Measurements from ENCODE around the gene FURIN.

Gene FURIN

GRCh38 chr15:90883976-90884718 lies 15.8 kb downstream of the FURIN start, which contains the start of gene FES:
Gene FES, plus strand, starts transcription at chr15:90884504. Its CDS starts 542 bp downstream, at chr15:90885046.
- Histone ChIP-seq H3K27ac (ENCODE audit: extremely low read depth, low read depth, low read length) (peak within 1 kb of the TSS; percentile 2; the same call in 1 of the 2 replicates), H3K9me3 (ENCODE audit: control insufficient read depth, insufficient read depth, low read depth, low read length) (no peaks in the 10 kb centered on the region), H3K36me3 (ENCODE audit: control insufficient read depth in 2 of 2, insufficient read depth in 1 of 2, low read length in 2 of 2) (peaks cover 4 to 39% of the 10 kb centered on the region in 2 experiments; a peak in 2 of 3 replicates), H3K4me1 (ENCODE audit: control insufficient read depth, insufficient read depth, low read length) (no peaks in the 10 kb centered on the region), H3K4me3 (ENCODE audit: low read depth, low read length) (no peak within 1 kb of the TSS)
- TF ChIP-seq TSHZ1 (tag by site-specific recombination; IDR thresholded peaks at IDR 0.05; ENCODE audit: borderline replicate concordance) (no peak), ZBTB8A (tag by site-specific recombination; IDR thresholded peaks at IDR 0.05) (no peak), RBAK (tag by site-specific recombination; IDR thresholded peaks at IDR 0.05) (no peak)
- ChIA-PET CTCF (interaction anchor here (0.7 to 4.0 kb wide), 6 partner anchors 14 to 564 kb away, joined by 3 to 44 read pairs (median 11); no protein-coding TSS in a partner anchor), POLR2A (interaction anchor here (0.6 to 0.8 kb wide), 2 partner anchors 13 to 141 kb away, joined by 3 read pairs; no protein-coding TSS in a partner anchor)

GRCh38 chr15:90884719-90885431 lies 16.5 kb downstream of the FURIN start:
- H3K36me3 ChIP-seq (ENCODE audit: control insufficient read depth in 2 of 2, insufficient read depth in 1 of 2, low read length in 2 of 2): peaks cover 1 to 32% of the 10 kb centered on the region in 2 experiments; a peak in 2 of 3 replicates
- CTCF ChIA-PET: interaction anchor here (0.6 to 4.0 kb wide), 34 partner anchors 10 to 591 kb away, joined by 3 to 44 read pairs (median 6); partner anchors contain the start of genes BLM and FURIN
- TF ChIP-seq PATZ1 (tag by site-specific recombination; IDR thresholded peaks at IDR 0.05) (0 out of 2 replicates have a peak, but pooled peaks have one; percentile 10), ZNF558 (tag by site-specific recombination; IDR thresholded peaks at IDR 0.05) (no peak), ZNF426 (tag by site-specific recombination; IDR thresholded peaks at IDR 0.05) (no peak), ZNF677 (tag by site-specific recombination; IDR thresholded peaks at IDR 0.05) (no peak), ZBTB7A (tag by site-specific recombination; IDR thresholded peaks at IDR 0.05; ENCODE audit: low read depth) (no peak), GLIS2 (tag by site-specific recombination; IDR thresholded peaks at IDR 0.05) (peak; percentile 44; the same call in 1 of the 2 replicates), ZBTB49 (tag by site-specific recombination; IDR thresholded peaks at IDR 0.05; ENCODE audit: low read depth) (no peak)
- H3K27ac ChIP-seq (ENCODE audit: extremely low read depth, low read depth, low read length): no peak overlapping the region
- H3K4me1 ChIP-seq (ENCODE audit: control insufficient read depth, insufficient read depth, low read length): no peaks in the 10 kb centered on the region
- H3K9me3 ChIP-seq (ENCODE audit: control insufficient read depth, insufficient read depth, low read depth, low read length): no peaks in the 10 kb centered on the region
- no peak overlapping the region for H3K4me3 ChIP-seq (ENCODE audit: low read depth, low read length)
- POLR2A ChIA-PET: interaction anchor here (0.6 to 1.6 kb wide), 6 partner anchors 10 to 898 kb away, joined by 3 to 6 read pairs (median 3); no protein-coding TSS in a partner anchor

Measured in HEK293 (cell line).